KMS-11 (cell line): ENCODE measurements around the gene MACROD2.

Experiments used
- H2AFZ ChIP-seq: fragments of 200-600 bp; sonication (generic); 2 replicates; pipeline ENCODE4 v1.6.1; 2016; ENCODE audit warnings: antibody characterized with exemption, mixed run types, low read depth
- H3K27ac ChIP-seq: fragments of 200-600 bp; sonication (generic); 2 replicates; pipeline ENCODE4 v1.6.1; 2016; ENCODE audit warnings: mild to moderate bottlenecking, mixed run types
- H3K27me3 ChIP-seq: fragments of 200-600 bp; sonication (generic); 2 replicates; pipeline ENCODE4 v1.6.1; 2017; ENCODE audit warnings: mild to moderate bottlenecking, low read depth, mixed run types, moderate library complexity; ENCODE audit not compliant: insufficient read depth
- H3K36me3 ChIP-seq: fragments of 200-600 bp; sonication (generic); 2 replicates; pipeline ENCODE4 v1.6.1; 2017; ENCODE audit warnings: mild to moderate bottlenecking, mixed run types; ENCODE audit not compliant: insufficient read depth
- H3K4me1 ChIP-seq: fragments of 200-600 bp; sonication (generic); 2 replicates; pipeline ENCODE4 v1.6.1; 2016; ENCODE audit warnings: mild to moderate bottlenecking, low read depth, mixed run types; ENCODE audit not compliant: poor library complexity, severe bottlenecking
- H3K4me2 ChIP-seq: fragments of 200-600 bp; sonication (generic); 2 replicates; pipeline ENCODE4 v1.7.0; 2016; ENCODE audit warnings: mild to moderate bottlenecking, mixed run types
- H3K4me3 ChIP-seq: fragments of 200-600 bp; sonication (generic); IDR thresholded peaks from 2 replicates; pipeline ENCODE4 v1.6.1; 2017; ENCODE audit warnings: low read depth, low read length, mixed read lengths; ENCODE audit not compliant: insufficient read depth
- H3K79me2 ChIP-seq: fragments of 200-600 bp; sonication (generic); 2 replicates; pipeline ENCODE4 v1.6.1; 2016; ENCODE audit warnings: low read depth, mixed run types; ENCODE audit not compliant: insufficient read depth
- H3K9ac ChIP-seq: fragments of 200-600 bp; sonication (generic); 2 replicates; pipeline ENCODE4 v1.6.1; 2016; ENCODE audit warnings: mild to moderate bottlenecking, mixed run types
- H4K20me1 ChIP-seq: fragments of 200-600 bp; sonication (generic); 2 replicates; pipeline ENCODE4 v1.6.1; 2016; ENCODE audit warnings: mild to moderate bottlenecking, mixed run types; ENCODE audit not compliant: insufficient read depth
- TF ChIP-seq, protein P1 (sequence below): fragments of 200-600 bp; sonication (generic); conservative IDR thresholded peaks from 2 replicates; pipeline ENCODE4 v1.6.1; 2017; ENCODE audit warnings: low read depth, mild to moderate bottlenecking, antibody characterized with exemption, low read length, moderate library complexity, mixed read lengths

MACROD2 gene

DNA sequence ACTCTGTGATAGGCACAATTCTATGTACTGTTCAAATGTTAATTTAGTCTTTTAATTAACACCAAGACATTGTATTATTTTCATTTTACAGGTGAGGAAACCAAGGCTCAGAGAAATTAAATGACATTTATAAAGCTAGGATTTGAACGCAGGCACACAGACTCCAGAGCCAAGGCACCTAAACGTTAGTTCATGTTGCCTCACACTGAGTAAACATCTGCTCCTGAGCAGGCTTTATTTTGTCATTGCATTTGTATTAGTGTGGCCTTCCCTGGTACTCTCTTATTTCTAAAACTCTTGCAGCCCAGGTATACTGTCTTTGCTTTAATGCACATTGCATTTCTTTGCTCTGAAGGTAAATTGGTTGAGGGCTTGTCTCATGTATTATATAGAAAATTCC lies 605.2 kb downstream of the MACROD2 start:
- H3K9ac ChIP-seq, result no peak overlapping the region
- H4K20me1 ChIP-seq, result no peaks in the 10 kb centered on the region
- TF ChIP-seq, protein P1, sequence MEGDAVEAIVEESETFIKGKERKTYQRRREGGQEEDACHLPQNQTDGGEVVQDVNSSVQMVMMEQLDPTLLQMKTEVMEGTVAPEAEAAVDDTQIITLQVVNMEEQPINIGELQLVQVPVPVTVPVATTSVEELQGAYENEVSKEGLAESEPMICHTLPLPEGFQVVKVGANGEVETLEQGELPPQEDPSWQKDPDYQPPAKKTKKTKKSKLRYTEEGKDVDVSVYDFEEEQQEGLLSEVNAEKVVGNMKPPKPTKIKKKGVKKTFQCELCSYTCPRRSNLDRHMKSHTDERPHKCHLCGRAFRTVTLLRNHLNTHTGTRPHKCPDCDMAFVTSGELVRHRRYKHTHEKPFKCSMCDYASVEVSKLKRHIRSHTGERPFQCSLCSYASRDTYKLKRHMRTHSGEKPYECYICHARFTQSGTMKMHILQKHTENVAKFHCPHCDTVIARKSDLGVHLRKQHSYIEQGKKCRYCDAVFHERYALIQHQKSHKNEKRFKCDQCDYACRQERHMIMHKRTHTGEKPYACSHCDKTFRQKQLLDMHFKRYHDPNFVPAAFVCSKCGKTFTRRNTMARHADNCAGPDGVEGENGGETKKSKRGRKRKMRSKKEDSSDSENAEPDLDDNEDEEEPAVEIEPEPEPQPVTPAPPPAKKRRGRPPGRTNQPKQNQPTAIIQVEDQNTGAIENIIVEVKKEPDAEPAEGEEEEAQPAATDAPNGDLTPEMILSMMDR, result no peak
- H3K4me1 ChIP-seq, result no peaks in the 10 kb centered on the region
- no peaks in the 10 kb centered on the region for H3K36me3 ChIP-seq
- no peak overlapping the region for H2AFZ ChIP-seq
- no peak overlapping the region for H3K27ac ChIP-seq
- H3K4me2 ChIP-seq, result no peak overlapping the region
- H3K4me3 ChIP-seq, result no peak overlapping the region
- H3K79me2 ChIP-seq, result no peaks in the 10 kb centered on the region
- no peaks in the 10 kb centered on the region for H3K27me3 ChIP-seq

DNA sequence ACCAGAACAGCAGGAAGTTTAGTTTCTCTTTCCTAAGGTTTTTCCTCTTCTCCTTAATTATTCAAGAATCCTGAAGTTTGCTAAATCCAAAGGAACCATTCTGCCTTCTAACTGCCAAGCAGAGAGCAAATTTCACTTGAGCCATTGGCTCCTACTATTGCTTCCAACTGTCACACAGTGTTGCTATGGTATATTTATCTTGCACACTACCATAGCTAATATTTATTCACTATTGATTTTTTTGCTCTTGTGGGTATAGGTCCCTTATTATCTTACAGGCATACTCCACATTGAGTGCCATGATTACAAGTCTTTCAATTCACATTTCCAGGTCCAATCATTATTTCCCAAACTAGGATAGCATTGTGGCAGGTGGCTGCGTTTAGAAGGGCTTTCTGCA lies 608.8 kb downstream of the MACROD2 start:
- Histone ChIP-seq H2AFZ (no peak overlapping the region), H3K27ac (no peak overlapping the region), H3K36me3 (no peaks in the 10 kb centered on the region), H3K4me2 (no peak overlapping the region), H3K79me2 (no peaks in the 10 kb centered on the region), H3K9ac (no peak overlapping the region), H3K27me3 (no peaks in the 10 kb centered on the region), H3K4me3 (no peak overlapping the region), H3K4me1 (no peaks in the 10 kb centered on the region), H4K20me1 (no peaks in the 10 kb centered on the region)
- TF ChIP-seq, protein P1, result no peak

DNA sequence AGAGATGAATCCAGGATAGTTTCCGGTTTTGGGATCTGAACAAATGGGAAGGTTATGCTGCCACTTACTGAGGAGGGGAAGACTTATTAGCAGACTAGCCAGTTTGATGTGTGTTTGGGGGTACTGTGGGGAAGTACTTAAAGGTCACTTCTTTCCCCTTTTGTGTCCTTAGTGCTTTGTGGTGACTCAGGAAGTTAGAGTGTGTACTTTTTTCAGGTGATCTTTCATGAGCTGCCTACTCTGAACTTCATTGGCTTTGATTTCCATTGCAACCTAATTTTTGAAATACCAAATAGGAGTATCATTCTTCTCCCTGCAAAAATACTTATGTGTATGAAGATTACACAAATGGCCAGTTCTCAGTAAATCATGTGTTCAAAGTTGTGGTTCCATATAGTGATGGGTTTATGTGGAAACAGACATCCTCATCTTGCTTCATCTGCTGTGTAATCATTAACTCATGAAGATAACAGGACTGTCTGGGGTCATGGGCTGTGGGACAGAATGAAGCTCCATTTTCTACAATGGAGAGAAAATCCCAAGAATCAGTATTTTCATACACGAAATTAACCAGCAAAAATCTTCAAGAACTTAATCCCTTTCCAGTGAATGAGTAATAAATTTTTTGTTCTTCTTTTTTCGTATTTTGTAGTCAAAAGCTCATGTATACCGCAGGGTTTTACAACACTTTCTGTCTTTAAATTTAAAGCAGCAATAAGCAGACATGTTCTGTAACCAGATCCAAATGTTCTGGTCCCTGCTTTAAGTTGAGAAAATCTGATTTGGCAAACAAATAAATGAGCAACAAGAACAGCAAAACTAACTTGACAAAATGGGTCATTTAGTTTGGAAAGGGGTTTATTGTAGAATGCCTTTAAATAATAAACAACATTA lies 614.3 kb downstream of the MACROD2 start:
- Histone ChIP-seq H3K79me2 (no peaks in the 10 kb centered on the region), H3K4me2 (no peak overlapping the region), H3K4me1 (peaks cover 9% of the 10 kb centered on the region), H3K9ac (no peak overlapping the region), H3K27ac (no peak overlapping the region), H3K4me3 (no peak overlapping the region), H4K20me1 (no peaks in the 10 kb centered on the region), H3K27me3 (no peaks in the 10 kb centered on the region), H3K36me3 (no peaks in the 10 kb centered on the region), H2AFZ (no peak overlapping the region)
- TF ChIP-seq, protein P1, result no peak

DNA sequence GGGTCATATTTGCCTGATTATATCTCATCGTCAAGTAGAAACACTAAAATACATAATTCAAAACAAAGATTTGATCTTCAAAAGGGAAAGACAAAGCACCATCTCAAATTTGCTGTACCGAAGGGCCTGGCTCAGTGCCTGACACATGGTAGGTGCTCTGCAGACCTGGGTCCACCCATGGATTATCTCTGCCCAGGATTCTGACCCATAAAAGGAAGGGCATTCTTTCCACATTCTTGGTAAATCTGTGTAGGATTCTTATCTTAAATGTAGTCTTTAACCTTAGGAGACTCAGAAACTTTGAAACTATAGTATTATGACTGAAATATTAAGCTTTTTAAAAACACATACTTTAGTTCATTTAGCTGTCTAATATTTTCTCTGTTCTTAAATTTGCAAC lies 616.2 kb downstream of the MACROD2 start:
- no peak overlapping the region for H2AFZ ChIP-seq
- H3K36me3 ChIP-seq, result no peaks in the 10 kb centered on the region
- H3K9ac ChIP-seq, result no peak overlapping the region
- H3K4me1 ChIP-seq, result peaks cover 9% of the 10 kb centered on the region
- H3K27me3 ChIP-seq, result no peaks in the 10 kb centered on the region
- no peak overlapping the region for H3K4me3 ChIP-seq
- TF ChIP-seq, protein P1, result no peak
- H4K20me1 ChIP-seq, result no peaks in the 10 kb centered on the region
- H3K79me2 ChIP-seq, result no peaks in the 10 kb centered on the region
- H3K4me2 ChIP-seq, result no peak overlapping the region
- no peak overlapping the region for H3K27ac ChIP-seq
